Mesendoderm (in vitro differentiated cells): ENCODE data around the gene AGAP9.
A peak's percentile ranks its signal among the peaks of the same experiment; 100 is the strongest.
"Not testable (repeated sequence)": the region's sequence is repeated elsewhere in the genome, so short reads cannot be mapped to it uniquely, and the experiment has no call there.

Source experiments
- DNase-seq: peaks from one replicate; pipeline ENCODE4 v3.0.0; 2013
- H2AK5ac ChIP-seq: 2 replicates; pipeline ENCODE4 v1.6.1; 2013; ENCODE audit warnings: low read length, inconsistent platforms
- H2BK120ac ChIP-seq: 2 replicates; pipeline ENCODE4 v1.6.1; 2013; ENCODE audit warnings: low read depth, mild to moderate bottlenecking, low read length, moderate library complexity, mixed read lengths
- H2BK15ac ChIP-seq: replicated peaks from 2 replicates; pipeline ENCODE4 v1.6.1; 2013; ENCODE audit warnings: low read depth, mild to moderate bottlenecking, moderate library complexity
- H2BK5ac ChIP-seq: 2 replicates; pipeline ENCODE4 v1.6.1; 2013; ENCODE audit warnings: low read length, inconsistent platforms
- H3K18ac ChIP-seq: 2 replicates; pipeline ENCODE4 v1.6.1; 2013; ENCODE audit warnings: mild to moderate bottlenecking, low read length, mixed read lengths
- H3K23ac ChIP-seq: one replicate; pipeline ENCODE4 v1.6.1; 2013; ENCODE audit warnings: low read length
- H3K27ac ChIP-seq: 2 replicates; pipeline ENCODE4 v1.5.1; 2013; ENCODE audit warnings: low read depth, mild to moderate bottlenecking, inconsistent platforms, low read length, moderate library complexity
- H3K27me3 ChIP-seq: 2 replicates; pipeline ENCODE4 v1.6.1; 2013; ENCODE audit warnings: low read length, control low read depth, mild to moderate bottlenecking, inconsistent platforms; ENCODE audit not compliant: insufficient read depth, poor library complexity
- H3K36me3 ChIP-seq: 2 replicates; pipeline ENCODE4 v1.6.1; 2013; ENCODE audit warnings: low read length, inconsistent platforms; ENCODE audit not compliant: control insufficient read depth, insufficient read depth
- H3K4ac ChIP-seq: one replicate; pipeline ENCODE4 v1.6.1; 2013; ENCODE audit warnings: low read depth, mild to moderate bottlenecking, low read length, moderate library complexity
- H3K4me1 ChIP-seq: 2 replicates; pipeline ENCODE4 v1.6.1; 2013; ENCODE audit warnings: low read depth, low read length, inconsistent platforms; ENCODE audit not compliant: control insufficient read depth
- H3K4me2 ChIP-seq: 2 replicates; pipeline ENCODE4 v1.6.1; 2013; ENCODE audit warnings: low read length
- H3K4me3 ChIP-seq: 2 replicates; pipeline ENCODE4 v1.5.1; 2013; ENCODE audit warnings: mild to moderate bottlenecking, low read length
- H3K56ac ChIP-seq: one replicate; pipeline ENCODE4 v1.6.1; 2013; ENCODE audit warnings: low read length
- H3K79me1 ChIP-seq: 2 replicates; pipeline ENCODE4 v1.6.1; 2013; ENCODE audit warnings: low read length, inconsistent platforms
- H3K79me2 ChIP-seq: 2 replicates; pipeline ENCODE4 v1.6.1; 2013; ENCODE audit warnings: mild to moderate bottlenecking, low read length; ENCODE audit not compliant: control insufficient read depth, insufficient read depth
- H3K9ac ChIP-seq: 2 replicates; pipeline ENCODE4 v1.6.1; 2013; ENCODE audit warnings: low read length, inconsistent platforms
- H4K5ac ChIP-seq: one replicate; pipeline ENCODE4 v1.6.1; 2013; ENCODE audit warnings: low read length
- H4K8ac ChIP-seq: one replicate; pipeline ENCODE4 v1.6.1; 2013; ENCODE audit warnings: low read depth, mild to moderate bottlenecking, control low read depth, low read length, moderate library complexity
- WGBS: extraction: QIAGEN DNeasy Blood & Tissue Kit; methylation state at CpG from one replicate; pipeline ENCODE4 v1.1.7; 2013; ENCODE audit warnings: low lambda C conversion rate, missing lambda C conversion rate; ENCODE audit not compliant: insufficient coverage; ENCODE audit errors: extremely low coverage; 5-methylcytosine and 5-hydroxymethylcytosine counted together

Gene AGAP9

DNA sequence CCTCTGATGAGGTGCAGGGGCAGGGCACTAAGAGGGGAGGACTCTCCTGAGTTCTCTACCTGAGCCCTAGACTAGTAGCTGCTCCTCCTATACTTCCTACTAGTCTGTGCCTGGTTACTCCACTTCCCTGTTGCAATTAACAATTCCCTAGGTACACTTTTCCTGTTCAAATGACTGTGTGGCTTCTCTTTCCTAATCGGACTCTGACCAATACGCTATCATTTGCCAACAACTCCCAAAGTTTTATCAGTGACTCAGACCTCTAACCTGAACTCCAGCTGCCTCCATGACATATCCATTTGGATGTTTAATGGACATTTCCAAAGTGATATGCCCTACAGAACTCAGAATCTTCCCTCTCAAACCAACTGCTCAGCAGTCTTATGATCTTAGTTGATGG, 31.9 kb upstream of the AGAP9 start:
- H4K8ac ChIP-seq, H3K9ac ChIP-seq, H2BK15ac ChIP-seq, H2AK5ac ChIP-seq, H3K79me1 ChIP-seq, H3K4me3 ChIP-seq, H3K27ac ChIP-seq, H3K18ac ChIP-seq, H3K4me2 ChIP-seq, DNase-seq, H3K56ac ChIP-seq, H3K4me1 ChIP-seq, H4K5ac ChIP-seq, H3K23ac ChIP-seq, H3K4ac ChIP-seq, H3K27me3 ChIP-seq, H2BK5ac ChIP-seq, H3K36me3 ChIP-seq, H3K79me2 ChIP-seq, H2BK120ac ChIP-seq: not testable (repeated sequence)
- WGBS = no CpG with 5 or more reads among the region's 2 CpGs

DNA sequence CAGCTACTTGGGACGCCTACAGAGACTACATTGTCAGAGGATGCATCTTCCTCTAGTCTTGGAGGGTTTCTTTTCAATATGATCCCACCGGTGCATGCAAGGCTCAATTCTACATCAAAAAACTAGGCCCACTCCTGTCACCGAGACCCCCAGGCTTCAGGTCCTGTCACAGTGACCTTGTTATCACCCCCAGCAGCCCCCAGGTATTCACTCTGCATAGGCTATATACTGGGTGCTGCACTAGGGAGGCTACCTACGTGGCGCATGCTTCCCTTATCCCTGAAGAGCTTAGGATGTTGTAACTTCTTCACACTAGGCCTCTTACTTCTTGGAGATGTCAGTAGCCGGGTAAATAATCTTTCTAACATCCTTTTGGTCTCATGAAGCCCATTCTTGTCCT, 31.1 kb upstream of the AGAP9 start:
- not testable (repeated sequence) for H2BK120ac ChIP-seq, H2BK5ac ChIP-seq, H2AK5ac ChIP-seq, H3K79me1 ChIP-seq, H3K4me2 ChIP-seq, H3K36me3 ChIP-seq, H4K5ac ChIP-seq, H3K56ac ChIP-seq, H3K18ac ChIP-seq, H3K23ac ChIP-seq, H3K4me3 ChIP-seq, H3K4me1 ChIP-seq, DNase-seq, H4K8ac ChIP-seq, H2BK15ac ChIP-seq, H3K4ac ChIP-seq, H3K27me3 ChIP-seq, H3K79me2 ChIP-seq, H3K27ac ChIP-seq, H3K9ac ChIP-seq
- WGBS = no CpG with 5 or more reads among the region's 6 CpGs

DNA sequence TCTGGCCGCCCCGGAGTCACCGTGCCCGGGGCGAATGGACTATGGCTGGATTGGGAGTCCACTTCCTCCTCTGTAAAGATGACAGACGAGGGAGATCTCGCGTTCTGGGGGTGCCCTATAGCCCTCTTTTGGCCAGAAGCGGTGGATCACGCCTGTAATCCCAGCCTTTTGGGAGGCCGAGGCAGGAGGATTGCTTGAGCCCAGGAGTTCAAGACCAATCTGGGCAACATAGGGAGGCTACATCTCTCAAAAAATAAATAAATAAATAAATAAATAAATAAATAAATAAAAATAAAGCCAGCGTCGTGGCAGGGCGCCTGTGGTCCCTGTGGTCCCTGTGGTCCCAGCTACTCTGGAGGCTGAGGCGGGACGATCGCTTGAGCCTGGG, 30.4 kb upstream of the AGAP9 start:
- not testable (repeated sequence) for H3K79me1 ChIP-seq, H2BK120ac ChIP-seq, H3K23ac ChIP-seq, H3K4me3 ChIP-seq, H3K79me2 ChIP-seq, H3K4me2 ChIP-seq, H2BK5ac ChIP-seq, H3K27me3 ChIP-seq, H4K5ac ChIP-seq, H3K4ac ChIP-seq, H3K27ac ChIP-seq, H2AK5ac ChIP-seq, H3K18ac ChIP-seq, H4K8ac ChIP-seq, H3K36me3 ChIP-seq, H2BK15ac ChIP-seq, H3K4me1 ChIP-seq
- peak overlapping the region; percentile 53 for H3K9ac ChIP-seq
- peak overlapping the region; percentile 42 for H3K56ac ChIP-seq
- peak; percentile 2 for DNase-seq
- WGBS = no CpG with 5 or more reads among the region's 17 CpGs

DNA sequence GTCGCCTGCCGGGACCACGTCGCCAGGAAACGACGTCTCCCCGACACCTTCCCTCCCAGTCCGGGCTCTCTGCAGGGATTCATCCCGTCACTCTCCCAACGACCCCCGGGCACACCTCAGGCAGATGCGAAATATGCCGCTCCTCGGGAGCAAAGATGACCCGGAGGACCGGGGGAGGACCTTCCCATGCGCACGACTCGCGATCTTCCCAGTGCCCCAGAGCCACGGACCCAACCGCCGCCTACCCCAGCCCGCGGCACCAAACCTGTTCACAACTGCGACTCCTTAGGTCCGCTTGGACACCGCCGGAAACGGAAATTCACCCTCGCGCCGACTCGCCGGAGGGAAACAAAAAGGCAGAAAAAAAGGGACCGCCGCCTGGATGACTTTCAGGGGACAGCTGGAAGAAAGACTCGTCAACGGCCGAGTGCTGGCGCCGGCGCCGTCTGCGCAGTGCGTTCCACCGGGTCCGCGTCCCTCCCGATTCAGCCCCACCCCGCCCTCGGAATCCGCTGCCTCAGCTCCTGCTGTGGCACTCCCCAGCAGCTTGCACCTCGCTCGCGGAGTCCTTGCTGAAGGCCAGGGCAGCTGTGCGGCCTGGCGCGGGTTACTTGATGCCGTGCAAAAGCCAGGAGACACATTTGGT, 29.9 kb upstream of the AGAP9 start:
- H3K18ac ChIP-seq = peak overlapping the region; percentile 13
- H3K27ac ChIP-seq = peak overlapping the region; percentile 84

DNA sequence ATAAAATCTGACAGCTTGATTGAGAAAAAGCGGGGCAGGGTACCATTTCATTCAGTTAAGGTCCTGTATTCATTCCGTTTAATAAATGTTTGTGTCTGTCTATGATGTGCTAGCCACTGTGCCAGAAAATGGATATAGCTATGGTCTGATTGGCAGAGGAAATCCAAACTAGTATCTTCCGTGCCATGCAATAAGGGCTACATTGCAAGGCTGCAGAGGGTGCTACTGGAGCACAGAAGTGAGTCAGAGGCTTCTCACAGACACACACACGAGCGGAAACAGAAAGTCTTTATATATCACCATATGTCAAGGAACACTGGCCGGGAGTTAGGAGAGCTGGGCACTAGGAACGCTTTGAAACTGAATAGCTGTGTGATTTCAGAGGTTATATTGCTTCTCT, 29.3 kb upstream of the AGAP9 start:
- H4K5ac ChIP-seq, H3K27ac ChIP-seq, H2BK120ac ChIP-seq, H3K36me3 ChIP-seq, H4K8ac ChIP-seq, H2BK15ac ChIP-seq, H3K79me2 ChIP-seq, H2AK5ac ChIP-seq, H3K18ac ChIP-seq, H3K4ac ChIP-seq, H2BK5ac ChIP-seq, H3K27me3 ChIP-seq, H3K4me1 ChIP-seq, H3K79me1 ChIP-seq, H3K23ac ChIP-seq: not testable (repeated sequence)
- H3K56ac ChIP-seq = peak overlapping the region; percentile 70
- peak overlapping the region; percentile 25 for H3K4me3 ChIP-seq
- no CpG with 5 or more reads among the region's 7 CpGs for WGBS
- peak overlapping the region; percentile 55 for H3K9ac ChIP-seq
- H3K4me2 ChIP-seq = peak overlapping the region; percentile 46
- peak; percentile 13 for DNase-seq

More for the DNA sequence above, 29.9 kb upstream of the AGAP9 start:
- not testable (repeated sequence) for H3K4me1 ChIP-seq, H4K5ac ChIP-seq, H2BK15ac ChIP-seq, H3K23ac ChIP-seq, H3K27me3 ChIP-seq, H3K36me3 ChIP-seq, H3K4me2 ChIP-seq, H4K8ac ChIP-seq, H2BK5ac ChIP-seq, H3K79me1 ChIP-seq, H3K79me2 ChIP-seq, H2AK5ac ChIP-seq, H2BK120ac ChIP-seq
- peak overlapping the region; percentile 62 for H3K9ac ChIP-seq
- no CpG with 5 or more reads among the region's 60 CpGs for WGBS
- H3K56ac ChIP-seq = peak overlapping the region; percentile 87
- peak; percentile 95 for DNase-seq
- H3K4me3 ChIP-seq = peak overlapping the region; percentile 36
- peak overlapping the region; percentile 84 for H3K4ac ChIP-seq

DNA sequence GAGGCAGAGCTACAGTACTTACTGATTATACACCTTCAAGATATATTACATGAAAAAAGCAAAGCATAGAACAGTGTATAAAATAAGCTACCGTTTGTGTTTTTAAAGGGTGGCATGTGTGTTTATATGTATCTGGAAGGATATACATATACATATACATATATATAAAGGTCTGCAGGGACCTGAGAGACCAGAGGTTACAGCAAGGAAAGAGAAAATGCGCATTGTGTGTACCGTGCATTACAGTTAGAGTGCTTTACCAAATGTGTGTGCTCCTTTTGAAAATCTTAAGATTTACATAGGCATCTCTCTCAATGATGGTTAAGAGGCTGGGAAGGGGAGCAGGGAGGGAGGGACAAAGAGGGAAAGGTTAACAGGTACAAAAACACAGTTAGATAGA, 23.8 kb upstream of the AGAP9 start:
- not testable (repeated sequence) for H2BK5ac ChIP-seq, H3K56ac ChIP-seq, H4K5ac ChIP-seq, H3K4me1 ChIP-seq, H3K36me3 ChIP-seq, H2BK120ac ChIP-seq, H4K8ac ChIP-seq, H3K27me3 ChIP-seq, H3K79me1 ChIP-seq, H3K4me2 ChIP-seq, H2AK5ac ChIP-seq, H3K23ac ChIP-seq, H3K79me2 ChIP-seq, H3K18ac ChIP-seq, H3K9ac ChIP-seq, H3K4ac ChIP-seq, H2BK15ac ChIP-seq, DNase-seq, H3K27ac ChIP-seq, H3K4me3 ChIP-seq
- no CpG with 5 or more reads among the region's 3 CpGs for WGBS
